Erythroblast (primary cell): ENCODE data around the gene HLA-E.
"Not testable (repeated sequence)": the region's sequence is repeated elsewhere in the genome, so short reads cannot be mapped to it uniquely, and the experiment has no call there.

Experiments
- GATA1 ChIP-seq: IDR thresholded peaks from 2 replicates; pipeline ENCODE4 v1.6.1; 2011; ENCODE audit warnings: low read depth, mild to moderate bottlenecking, control low read depth, low read length, moderate library complexity
- POLR2A ChIP-seq: IDR thresholded peaks from 2 replicates; pipeline ENCODE4 v1.6.1; 2011; ENCODE audit warnings: mild to moderate bottlenecking, low read length

GRCh38 chr6:30495060-30495459 lies 5.8 kb downstream of the HLA-E start:
- TF ChIP-seq POLR2A, GATA1: not testable (repeated sequence)
